MM.1S (cell line): ENCODE data around the gene MACROD2.

Source experiments
- CTCF ChIP-seq: fragments of 300-600 bp; sonication (generic); IDR thresholded peaks from 2 replicates; pipeline ENCODE4 v1.5.1; 2016; ENCODE audit warnings: antibody characterized with exemption, low read length, mixed read lengths
- EZH2 ChIP-seq: fragments of 300-600 bp; sonication (generic); optimal IDR thresholded peaks from 2 replicates; pipeline ENCODE3; 2017; ENCODE audit warnings: low read depth, mild to moderate bottlenecking, antibody characterized with exemption, low read length, mixed read lengths
- EZH2phosphoT487 ChIP-seq: fragments of 300-600 bp; sonication (generic); IDR thresholded peaks from 2 replicates; pipeline ENCODE4 v1.6.1; 2018; ENCODE audit warnings: antibody characterized with exemption, low read length

DNA sequence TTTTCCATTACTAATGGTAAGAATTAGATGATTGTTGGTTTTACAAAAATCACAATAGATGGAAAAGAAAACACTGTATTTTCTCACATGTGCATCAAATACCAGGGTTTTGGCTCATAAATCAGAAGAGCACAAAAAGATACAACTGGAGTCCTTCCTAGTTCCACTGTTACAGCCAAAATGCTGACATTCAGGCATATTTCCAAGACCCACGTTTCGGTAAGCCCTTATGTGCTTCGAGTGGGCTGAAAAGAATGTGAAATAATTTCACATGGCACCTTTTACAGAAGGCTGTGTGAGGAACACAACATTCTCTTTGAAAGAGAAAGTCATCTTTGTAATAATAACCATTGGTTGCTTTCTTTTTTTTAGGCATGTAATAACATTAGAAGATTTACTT, 668.8 kb downstream of the MACROD2 start:
- TF ChIP-seq EZH2, result no peak
- no peak for TF ChIP-seq CTCF
- TF ChIP-seq EZH2phosphoT487, result no peak
